Measurements from ENCODE around the gene PDGFD. TPM values are rescaled to one million over a fixed set of nuclear protein-coding genes. Genes with fewer than 3 reads are reported as not detected.

The PDGFD gene
- total RNA-seq, 2 donors from 2014 or later = 2.4 to 6.4 TPM

DNA sequence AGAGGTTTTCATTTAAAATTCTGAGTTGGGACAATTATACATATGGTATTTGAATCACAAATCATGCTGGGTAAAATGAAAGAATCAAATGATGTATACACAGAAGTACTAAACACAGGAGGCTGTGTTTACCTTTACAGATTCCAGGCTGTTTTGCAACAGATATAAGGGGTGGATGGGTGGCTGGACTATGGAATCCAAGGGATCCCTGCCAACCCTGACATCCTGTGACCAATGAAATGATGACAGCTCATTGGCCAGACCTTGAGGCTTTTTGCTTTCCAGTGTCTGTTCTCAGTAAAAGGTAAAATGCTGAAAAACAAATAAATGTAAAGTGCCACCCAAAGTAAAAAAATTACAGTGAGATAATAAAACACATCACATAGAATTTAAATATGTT is 130.8 kb downstream of the PDGFD start:
- ATAC-seq (no peak), DNase-seq (no peak)
- intact Hi-C loops (cut with DNase I, micrococcal nuclease) = no loop called here

DNA sequence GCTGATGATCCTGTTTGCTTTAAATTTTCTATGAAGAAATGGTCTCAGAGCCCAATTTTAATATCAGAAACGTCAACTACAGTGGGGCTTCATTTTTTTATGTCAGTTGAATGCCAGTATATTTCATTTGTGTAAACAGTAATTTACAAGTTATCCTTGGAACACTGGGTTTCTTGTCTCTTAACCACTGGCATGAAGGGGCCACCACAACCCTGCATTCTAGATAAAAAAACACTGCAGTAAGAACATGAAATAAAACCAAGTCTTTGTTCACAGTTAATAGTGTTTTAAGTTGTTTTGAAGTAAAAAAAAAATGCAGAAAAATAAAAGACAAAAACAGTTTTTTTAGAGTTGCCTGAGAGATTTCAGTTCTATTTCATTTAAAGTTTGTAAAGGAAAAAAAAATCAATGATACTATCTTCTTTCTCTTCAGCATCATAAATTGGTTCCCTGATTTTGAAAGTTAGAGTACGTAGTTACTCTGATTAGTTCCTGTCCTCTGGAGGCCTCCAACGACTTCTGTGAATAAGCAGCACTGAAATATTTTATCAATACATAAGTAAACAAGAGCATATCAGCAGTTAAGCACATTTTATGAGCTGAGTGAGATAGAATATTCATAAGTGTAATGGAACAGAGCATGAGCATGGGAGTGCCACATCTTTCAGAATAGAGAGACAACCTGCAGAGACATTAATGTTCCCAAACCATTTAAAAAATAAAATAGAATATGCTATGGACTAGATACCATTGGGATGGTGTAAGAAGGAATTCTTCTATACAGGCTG is 135.3 kb downstream of the PDGFD start:
- DNase-seq (no peak), ATAC-seq (no peak)

DNA sequence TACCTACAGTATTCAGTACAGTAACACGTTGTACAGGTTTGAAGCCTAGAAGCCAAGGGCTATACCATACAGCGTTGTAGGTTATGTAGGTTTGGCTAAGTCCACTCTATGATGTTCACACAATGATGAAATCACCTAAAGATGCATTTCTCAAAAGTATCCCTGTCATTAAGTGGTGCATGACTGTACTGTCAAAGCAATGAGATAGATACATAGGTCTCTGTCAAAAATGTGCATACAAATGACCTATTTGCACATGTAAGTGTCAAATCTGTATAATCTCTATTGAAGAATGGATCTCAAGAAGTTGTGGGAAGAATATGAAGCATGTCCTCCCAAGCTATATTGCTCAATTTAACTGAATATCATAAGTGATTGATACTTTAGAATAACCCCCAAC is 139.4 kb downstream of the PDGFD start:
- intact Hi-C loops (cut with DNase I, micrococcal nuclease) = no loop called here
- DNase-seq (no peak), ATAC-seq (no peak)

More for the DNA sequence above, 135.3 kb downstream of the PDGFD start:
- intact Hi-C loops (cut with DNase I, micrococcal nuclease) = no loop called here

DNA sequence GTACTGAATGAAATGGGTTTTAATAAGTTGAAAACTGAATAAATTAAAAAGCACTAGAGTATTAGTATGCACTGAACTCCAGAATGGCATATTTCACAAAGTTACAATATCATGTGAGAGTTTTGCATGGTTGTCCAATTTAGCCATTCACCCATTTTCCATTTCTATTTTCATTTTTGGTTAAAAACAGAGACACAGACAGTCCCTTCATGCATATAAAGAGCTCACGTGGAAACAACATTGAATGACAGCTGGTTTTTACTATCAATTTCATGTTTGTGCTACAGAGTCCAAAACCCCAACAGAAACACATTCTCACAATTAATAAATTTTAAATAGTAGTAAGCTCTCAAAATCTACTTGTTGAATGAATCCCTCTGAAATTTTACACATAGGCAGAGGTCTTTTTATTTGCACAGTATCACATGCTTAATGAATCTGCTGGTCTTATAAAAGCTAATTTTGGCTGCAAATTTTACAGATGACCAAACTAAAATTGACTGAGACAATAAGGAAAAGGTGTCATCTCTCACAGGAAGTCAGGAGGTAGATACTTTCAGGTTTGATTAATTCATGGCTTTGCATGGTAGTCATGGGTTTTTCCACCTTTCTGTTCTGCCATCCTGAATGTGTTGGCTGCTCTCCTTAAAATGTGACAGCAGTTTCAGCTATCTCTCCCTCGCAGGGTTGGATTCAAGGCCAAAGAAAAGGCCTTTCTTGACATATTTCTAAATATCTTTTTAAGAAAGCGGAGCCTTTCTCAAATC is 148.1 kb downstream of the PDGFD start:
- DNase-seq = no peak
- no peak for ATAC-seq
- intact Hi-C loops (cut with DNase I, micrococcal nuclease) = no loop called here

DNA sequence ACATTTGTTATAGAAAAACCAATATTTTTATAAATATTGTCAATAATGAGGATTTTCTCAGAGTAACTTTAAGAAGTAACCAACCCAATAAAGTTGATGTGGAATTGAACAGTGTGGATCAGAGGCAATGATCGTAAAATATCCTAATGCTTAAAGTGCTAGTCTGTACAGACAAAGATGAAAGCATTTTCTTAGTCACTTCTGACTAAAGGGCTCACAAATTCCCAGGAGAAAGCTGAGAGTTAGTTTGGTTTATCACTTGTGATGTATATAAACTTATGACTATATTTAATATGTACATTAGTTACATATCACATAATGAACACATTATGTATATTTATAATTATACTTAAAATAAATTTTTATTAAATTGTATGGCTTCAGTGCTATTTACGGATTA is 152.9 kb downstream of the PDGFD start:
- ATAC-seq (no peak), DNase-seq (no peak)
- intact Hi-C loops (cut with DNase I, micrococcal nuclease) = no loop called here

DNA sequence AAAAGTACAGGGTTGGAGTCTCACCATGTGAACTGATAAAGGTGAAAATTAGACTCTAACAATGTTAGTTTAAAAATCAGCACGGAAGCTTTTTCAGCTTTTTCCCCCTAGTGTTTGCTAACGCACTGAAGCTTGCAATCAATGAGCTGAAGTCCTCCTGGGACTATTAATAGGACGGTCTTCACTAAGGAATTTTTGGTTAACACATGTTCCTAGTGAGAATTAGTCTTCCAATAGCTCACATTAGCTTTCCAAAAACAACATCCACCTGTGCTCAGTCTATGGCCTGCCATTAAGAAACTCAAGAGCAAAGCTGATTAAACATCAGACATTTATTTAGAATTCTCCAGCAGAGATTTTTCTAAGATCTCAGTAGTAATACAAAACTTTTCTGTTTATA is 154.2 kb downstream of the PDGFD start:
- no peak for ATAC-seq

DNA sequence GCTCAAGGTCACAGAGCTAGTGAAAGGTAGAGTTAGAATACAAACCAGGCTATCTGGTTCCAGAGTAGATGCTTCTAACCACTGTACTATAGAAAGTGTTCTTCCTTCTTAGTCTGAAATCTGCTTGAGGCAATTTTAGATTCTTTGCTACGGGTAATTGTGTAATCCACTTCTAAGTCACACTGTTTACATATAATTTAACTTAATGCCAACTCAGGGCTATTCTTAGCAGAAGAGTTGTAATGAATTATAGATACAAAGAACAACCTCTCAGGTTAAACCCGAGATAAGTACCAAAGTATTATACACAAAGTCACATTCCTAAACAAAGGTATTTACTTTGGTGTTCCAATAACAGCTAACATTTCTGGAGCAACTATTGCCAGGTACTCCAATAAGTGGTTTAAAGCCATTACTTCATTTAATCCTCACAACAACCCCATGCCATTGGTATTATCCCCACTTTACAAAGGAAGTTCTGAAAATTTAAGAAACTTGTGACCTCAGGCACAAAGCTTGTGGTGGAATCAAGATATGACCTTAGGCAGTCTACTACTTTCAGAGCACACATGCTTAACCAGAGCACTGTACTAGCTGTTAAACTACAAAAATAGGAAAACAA is 158.6 kb downstream of the PDGFD start:
- ATAC-seq (no peak), DNase-seq (no peak)
- intact Hi-C loops (cut with DNase I, micrococcal nuclease) = no loop called here

More for the DNA sequence above, 154.2 kb downstream of the PDGFD start:
- DNase-seq = no peak
- intact Hi-C loops (cut with DNase I, micrococcal nuclease) = no loop called here

DNA sequence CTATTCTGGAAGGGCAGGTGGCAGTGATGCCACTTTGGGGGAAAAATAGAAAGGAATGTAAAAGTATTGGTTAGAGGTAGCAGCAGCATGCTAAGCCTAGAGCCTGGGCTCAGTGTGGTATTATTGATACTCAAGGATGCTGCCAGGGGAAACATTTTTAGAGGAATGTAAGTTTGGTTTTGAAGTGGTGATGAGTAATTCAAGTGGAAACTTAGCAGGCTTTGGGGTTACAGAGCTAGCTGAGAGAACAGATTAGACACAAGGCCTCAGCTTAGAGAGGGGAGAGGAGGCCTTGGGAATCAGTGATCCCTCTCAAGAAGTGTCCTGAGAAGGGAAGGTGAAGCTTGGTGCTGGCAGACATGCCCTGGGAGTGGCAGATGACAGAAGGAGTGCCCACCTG is 160.5 kb downstream of the PDGFD start:
- ATAC-seq = no peak
- DNase-seq = no peak
- intact Hi-C loops (cut with DNase I, micrococcal nuclease) = no loop called here

DNA sequence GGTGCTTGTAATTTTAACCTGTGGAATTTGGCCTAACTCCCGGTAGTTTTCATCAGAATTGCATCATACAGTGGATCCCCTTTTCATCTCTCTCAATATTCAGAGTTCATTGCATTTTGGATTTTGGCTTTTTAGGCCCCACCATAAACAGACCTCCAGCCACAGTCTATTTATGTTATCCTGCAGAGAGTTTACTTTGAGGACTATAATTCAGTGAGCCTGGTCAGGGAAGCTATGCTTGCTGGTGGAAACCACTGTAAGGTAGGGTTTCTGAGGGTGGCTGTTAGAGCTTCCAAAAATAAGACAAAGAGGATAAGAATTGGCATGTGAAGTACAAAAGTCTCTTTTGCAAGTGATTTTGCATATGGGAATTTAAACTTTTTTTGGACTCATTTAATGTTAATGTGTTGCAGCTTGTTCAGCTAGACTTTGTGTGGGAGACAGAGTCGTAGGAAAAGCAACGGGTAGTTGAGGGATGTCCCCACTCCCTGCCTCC is 162.3 kb downstream of the PDGFD start:
- intact Hi-C loops (cut with DNase I, micrococcal nuclease) = no loop called here
- no peak for DNase-seq
- ATAC-seq = no peak

DNA sequence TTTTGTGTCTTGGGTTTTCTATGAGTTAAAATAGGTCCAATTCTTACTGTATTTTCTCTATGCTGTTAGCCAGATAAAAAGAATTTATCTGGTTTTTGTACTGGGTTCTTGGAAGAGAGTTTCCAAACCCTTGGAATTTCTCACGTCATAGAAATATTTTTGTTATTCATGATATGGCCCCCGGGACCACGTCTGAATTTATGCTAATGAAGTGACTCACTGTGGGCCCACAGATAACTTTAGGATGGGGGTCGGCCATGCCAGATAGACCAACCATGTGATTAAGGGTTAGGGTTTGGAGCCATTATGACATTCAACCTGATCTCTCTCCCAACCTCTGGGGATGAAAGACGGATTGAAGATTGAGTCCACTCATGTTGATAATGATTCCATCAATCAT is 163.1 kb downstream of the PDGFD start:
- intact Hi-C loops (cut with DNase I, micrococcal nuclease) = no loop called here
- DNase-seq (no peak), ATAC-seq (no peak)

DNA sequence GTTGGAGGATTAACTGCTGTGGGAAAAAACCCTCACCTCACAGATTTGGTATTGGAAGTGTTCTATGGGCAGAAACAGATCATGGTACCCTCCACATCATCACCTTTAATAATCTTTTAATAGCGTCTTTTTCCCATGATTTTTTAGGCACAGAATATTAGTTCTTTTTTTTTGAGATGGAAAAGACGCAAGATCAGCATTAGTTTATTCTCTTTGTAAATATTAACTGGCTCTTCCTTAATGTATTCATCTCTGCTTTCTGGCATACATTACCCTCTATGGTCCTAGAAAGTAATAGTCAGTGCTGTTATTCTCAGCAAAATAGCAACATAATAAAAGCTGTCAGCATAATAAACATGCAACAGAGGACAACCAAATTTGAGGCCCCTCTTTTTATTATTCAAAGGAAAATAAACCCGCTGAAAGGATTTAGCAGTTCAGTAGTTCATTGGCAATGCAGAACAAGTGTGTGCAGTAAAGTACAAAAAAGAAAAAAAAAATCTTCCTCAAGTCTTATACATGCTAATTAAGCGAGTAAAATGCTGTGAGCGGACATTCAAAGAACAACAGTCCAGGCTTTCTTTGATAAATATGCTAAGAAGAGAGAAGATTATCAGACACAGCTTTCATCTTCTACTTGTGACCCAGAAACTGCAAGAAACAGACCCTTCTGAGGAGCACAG is 165.0 kb downstream of the PDGFD start:
- no peak for ATAC-seq
- DNase-seq = no peak
- intact Hi-C loops (cut with DNase I, micrococcal nuclease) = no loop called here

DNA sequence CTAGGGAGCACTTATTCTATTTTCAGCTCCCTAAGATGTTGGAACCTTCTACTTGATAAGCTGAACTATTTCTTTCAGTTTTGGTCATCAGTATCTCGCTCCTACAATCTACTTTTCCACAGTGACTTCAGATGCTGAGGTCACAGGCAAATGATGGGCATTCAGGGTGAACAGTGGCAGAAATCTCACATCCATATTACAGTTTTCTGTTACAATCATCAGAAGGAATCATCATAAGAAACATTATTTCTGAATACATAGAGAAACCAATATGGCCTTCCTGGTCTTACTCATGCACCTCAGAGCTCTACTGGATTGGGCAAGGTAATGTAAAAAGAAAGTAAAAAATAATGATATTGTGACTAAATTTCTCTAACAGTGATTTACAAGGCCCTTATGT is 166.9 kb downstream of the PDGFD start:
- ATAC-seq (no peak), DNase-seq (no peak)
- intact Hi-C loops (cut with DNase I, micrococcal nuclease) = no loop called here

DNA sequence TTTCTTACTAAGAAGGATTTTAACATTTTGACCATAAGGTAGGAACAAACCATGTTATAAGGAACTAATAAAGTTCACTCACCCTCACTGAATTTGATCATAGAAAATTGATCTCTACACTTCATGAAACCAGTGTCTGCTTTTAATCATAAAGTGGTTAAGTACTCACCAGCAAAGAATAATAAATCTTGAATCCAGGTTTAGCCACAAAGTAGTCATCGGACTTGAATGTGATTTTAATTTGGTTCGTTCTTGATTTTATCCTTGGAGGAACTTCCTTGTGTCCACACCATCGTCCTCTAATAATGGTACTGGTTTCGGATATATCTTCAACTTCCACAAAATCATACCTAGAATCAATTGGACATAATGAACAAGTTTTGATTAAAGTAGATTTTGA is 168.1 kb downstream of the PDGFD start:
- no peak for DNase-seq
- ATAC-seq = no peak
- intact Hi-C loops (cut with DNase I, micrococcal nuclease) = no loop called here

DNA sequence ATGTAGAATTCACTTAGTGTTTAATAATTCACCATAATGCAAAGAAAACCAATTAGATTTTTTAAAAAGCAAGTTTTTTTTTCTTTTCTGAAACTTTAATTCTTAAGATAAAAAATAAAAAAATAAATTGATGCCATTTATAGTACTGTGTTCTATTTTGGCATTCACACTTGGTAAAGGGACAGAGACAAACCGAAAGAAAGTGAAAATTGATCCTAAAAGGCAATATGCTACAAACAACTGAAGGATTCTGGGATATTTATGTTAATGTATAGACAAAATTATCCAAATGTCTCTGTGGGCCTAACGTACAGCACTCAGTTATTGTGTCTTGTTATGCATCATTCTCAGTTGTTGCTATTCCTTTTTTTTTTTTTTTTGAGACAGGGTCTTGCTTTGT is 169.4 kb downstream of the PDGFD start:
- no peak for DNase-seq
- no peak for ATAC-seq
- intact Hi-C loops (cut with DNase I, micrococcal nuclease) = no loop called here

DNA sequence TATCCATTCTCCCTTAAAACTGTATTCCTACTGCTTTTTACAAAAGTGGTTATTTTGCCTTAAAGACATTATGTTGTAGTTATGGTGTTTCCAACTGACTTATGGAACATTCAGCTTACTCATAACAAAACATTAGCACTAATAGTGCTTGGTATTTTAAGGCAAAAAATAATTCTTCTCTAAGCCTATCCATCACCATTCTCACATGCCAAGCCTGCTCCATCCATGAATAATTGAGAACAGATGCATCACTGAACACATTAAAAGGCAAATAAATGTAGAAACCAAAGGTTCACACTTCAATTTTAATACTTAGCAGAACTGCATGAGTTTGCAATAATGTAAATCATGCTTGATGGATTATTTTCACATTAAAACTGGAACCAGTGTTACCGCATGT is 169.9 kb downstream of the PDGFD start:
- intact Hi-C loops (cut with DNase I, micrococcal nuclease) = no loop called here
- DNase-seq = no peak
- no peak for ATAC-seq

DNA sequence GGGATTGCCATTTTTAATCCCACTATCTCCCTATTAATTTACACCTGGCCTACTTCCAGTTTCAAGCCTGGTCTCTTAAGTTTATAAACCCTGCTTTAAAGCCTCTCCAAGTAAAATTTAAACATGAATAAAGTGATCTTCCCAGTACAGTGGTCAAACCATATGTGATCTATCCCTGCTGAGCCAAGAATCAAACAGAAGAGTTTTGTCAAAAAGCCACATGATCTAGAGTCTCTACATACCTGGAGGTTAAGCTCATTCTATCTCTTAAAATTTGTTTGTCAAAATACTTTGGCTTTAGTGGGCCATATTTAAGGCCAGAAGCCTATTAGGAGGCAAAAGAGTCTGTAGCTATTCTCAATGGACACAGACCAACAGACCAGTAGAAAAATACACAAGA is 170.4 kb downstream of the PDGFD start:
- intact Hi-C loops (cut with DNase I, micrococcal nuclease) = no loop called here
- DNase-seq = no peak

DNA sequence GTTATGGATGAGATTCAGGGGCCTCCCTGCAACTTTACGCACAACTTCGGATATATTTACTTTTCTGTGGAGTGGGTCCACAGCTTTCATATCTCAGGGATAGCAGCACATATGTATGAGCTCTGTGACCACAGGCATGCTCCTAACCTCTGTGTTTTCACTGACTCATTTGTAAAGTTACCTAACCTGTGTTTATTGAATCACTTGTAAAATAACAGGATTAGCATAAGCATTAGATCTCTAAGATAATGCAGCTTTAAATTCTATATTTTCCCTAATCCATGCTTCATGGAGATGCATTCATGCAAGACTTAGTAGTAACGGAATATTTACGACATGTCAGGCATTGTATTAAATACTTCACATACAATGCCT is 175.4 kb downstream of the PDGFD start:
- intact Hi-C loops (cut with DNase I, micrococcal nuclease) = no loop called here
- no peak for DNase-seq

More for the DNA sequence above, 170.4 kb downstream of the PDGFD start:
- ATAC-seq = no peak

DNA sequence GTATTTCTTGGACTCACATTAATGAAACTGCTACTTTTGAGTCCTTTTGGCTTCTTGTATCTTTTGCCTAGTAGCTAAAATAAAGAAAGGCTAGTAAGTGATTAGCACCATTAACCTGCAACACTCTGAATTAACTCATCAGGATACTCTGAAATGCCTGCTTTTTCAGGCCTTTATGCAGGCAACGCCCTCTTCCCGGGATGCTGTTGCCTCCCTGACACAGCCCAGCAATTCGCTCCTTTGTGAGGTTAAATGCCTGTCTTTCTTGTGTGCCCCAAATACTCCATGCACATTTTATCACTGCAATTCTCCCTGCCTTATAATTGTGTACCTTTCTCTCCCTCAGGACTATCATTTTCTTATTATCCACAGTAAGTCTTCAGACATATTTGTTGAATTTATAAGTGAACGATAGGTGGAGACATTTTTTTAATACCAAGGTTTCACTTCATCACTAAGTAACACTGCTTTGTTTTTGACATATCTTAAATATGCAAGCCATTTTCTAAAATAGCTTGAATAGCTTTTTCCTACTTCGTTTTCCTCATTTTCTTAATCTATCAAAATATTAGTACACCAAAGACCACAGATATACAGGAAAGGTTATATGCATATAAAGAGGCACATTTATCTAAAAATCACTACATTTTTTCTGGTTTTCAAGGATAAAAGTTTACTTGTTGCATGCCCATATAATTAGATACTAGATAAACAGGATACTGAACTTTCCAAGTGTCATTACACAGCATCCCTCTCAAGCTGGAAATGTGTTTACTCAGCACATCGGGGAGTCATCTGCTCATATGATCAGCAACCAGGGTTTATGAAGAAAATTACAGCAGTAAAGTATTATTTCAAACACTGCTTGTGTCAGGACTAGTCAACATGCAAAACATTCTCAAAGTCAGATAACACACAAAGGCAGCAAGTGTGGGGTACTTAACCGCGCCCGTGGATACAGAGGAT is 176.0 kb downstream of the PDGFD start:
- ATAC-seq (no peak), DNase-seq (no peak)
- intact Hi-C loops (cut with DNase I, micrococcal nuclease) = no loop called here

More for the DNA sequence above, 175.4 kb downstream of the PDGFD start:
- ATAC-seq = no peak

Data from left colon (tissue), 2 donors.